NK-92 treated with Interleukin-12 subunit alpha and Interleukin-12 subunit beta, amount 100 ng/mL, for 24 hours (cell line): ENCODE measurements around the gene ISY1.
"Not testable (repeated sequence)": the region's sequence is repeated elsewhere in the genome, so short reads cannot be mapped to it uniquely, and the experiment has no call there.

ENCODE experiments used
- DNase-seq: peaks from one replicate; lab custom pipeline; 2025; lab: John Stamatoyannopoulos, UW

ISY1 gene

GRCh38 chr3:129120254-129121004 is 40.4 kb downstream of the ISY1 start:
- peak; percentile 89 for DNase-seq

DNA sequence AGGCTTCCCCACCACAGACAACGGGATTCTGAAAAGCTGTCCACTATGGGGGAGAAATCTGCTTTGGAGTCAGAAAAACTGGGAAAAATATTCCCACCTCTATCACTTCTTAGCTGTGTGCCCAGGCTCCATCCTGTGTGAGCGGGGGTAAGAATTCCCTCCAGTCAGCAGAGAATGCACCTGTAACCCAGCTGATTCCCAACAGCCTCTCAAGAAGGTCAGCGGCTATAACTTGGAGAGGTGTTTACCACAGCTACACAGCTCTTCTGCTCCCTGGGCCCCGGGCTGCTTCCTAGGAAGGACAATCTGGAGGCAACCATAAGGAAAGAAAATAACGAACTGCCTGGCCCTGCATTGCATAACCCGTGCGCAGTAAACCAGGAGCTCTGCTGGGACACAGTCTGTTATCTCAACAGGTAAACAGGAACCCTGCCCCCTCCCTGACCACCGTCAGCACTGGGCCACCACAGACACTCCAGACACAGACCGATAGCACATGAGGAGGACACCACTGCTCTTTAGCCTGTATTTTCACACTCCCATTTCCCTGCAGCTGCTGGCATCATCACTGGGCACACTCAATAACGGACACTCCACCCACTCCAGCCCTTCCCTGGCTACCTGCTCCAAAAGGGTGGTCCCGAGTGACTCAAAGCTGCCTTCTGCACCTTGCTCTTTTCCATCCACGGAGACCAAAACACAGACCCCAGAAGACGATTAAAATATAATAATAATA is 41.3 kb downstream of the ISY1 start:
- DNase-seq, result peak; percentile 32

GRCh38 chr3:129118745-129119144 is 42.1 kb downstream of the ISY1 start:
- DNase-seq, result no peak

- no peak for DNase-seq
Observed at GRCh38 chr3:129117134-129117533, 43.7 kb downstream of the ISY1 start.

DNA sequence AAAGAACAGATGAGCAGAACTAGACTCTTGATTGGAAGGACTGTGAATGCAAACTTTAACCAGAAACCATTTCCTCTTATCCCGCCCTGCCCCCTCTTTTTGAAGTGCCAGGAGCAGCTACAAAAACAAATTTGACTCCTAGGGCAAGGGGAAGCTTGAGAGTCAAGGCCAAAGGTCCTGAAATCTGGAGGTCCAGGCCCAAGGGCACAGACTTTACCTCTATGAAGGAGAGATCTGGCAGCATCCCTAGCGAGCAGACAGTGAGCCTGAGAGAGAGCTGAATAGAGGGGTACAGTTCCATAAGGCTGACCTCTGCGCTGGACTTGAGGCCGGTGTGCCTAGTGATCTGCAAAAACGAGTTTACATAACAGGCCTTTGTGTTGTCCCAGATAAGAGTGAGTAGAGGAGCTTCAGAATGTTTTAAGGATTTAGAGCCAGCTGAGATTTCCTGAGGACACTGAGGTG is 44.3 kb downstream of the ISY1 start:
- DNase-seq, result no peak

DNA sequence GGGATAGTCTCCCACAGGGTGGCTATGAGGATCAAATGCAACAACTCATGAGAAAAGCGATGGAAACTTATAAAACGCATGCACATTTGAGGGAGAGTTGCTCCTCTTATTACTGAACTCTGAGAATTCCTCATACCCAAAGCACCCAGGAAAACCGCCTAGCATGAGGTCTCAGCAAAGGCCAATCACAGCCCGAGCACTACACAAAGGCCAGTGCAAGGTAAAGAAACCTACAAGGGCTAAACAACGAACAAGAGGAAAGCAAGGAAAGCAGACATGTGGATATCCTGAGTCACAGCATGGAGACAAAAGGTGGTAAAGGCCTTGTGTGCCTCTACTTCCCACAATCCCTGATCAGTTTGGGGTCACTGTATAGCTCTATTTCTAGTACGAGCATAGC is 46.4 kb downstream of the ISY1 start:
- DNase-seq, result no peak

- DNase-seq, result peak; percentile 67
Observed at GRCh38 chr3:129112308-129113052, 48.4 kb downstream of the ISY1 start.

DNA sequence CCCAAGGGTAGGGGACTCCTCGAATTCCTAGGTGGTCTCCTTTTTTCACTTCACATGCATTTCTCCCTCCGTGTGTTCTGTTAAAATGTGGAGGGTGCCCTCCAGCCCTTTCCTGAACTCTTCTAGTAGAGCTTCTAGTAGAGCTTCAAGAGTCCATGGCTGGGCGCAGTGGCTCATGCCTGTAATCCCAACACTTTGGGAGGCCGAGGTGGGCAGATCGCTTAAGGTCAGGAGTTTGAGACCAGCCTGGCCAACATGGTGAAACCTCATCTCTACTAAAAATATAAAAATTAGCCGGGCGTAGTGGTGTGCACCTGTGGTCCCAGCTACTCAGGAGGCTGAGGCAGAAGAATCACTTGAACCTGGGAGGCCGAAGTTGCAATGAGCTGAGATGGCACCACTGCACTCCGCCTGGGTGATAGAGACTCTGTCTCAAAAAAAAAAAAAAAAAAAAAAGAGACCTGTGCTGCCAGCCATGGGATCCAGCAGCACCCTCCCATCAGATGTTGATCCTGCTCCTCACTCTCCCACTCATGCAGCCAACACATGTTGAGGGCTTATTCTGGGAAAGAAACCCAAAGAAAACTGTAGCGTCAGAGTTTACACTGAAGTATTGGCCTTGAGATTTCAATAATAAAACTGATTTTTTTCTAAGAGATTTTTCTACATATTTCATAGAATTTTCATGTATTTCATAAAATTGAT is 49.6 kb downstream of the ISY1 start:
- DNase-seq, result not testable (repeated sequence)

GRCh38 chr3:129107793-129108192 is 53.1 kb downstream of the ISY1 start:
- no peak for DNase-seq

DNA sequence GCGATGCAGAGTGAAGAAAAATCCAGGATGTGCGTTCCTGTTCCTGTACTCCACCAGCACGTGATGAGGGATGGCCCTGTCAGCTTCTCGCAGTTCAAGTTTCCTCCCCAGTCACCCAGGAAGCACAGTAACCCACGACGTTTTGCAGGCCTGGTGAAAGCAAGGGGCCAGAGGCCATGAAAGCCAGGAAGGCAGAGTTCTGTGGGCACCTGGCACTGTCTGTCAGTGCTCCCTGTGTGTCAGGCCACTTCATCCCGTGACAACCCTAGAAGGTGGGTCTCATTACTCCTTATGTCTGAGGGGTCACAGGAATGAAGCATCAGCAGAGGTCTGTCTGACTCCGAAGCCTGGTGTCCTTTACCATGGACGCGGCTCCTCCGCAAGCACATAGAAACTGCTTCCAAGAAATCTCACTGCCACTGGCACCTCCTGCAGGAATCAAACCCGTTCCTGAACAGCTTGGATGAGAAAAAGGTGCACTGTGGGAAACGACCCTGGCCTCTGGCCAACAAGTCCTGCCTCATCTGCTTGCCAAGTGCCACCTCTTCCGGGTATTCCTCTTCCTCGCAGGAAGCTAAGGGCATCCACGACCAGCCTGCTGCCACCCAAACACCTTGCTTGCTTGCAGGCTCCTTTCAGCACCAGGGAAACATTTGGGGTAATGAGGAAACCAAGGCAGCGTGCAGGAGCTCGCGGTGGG is 53.8 kb downstream of the ISY1 start:
- no peak for DNase-seq

GRCh38 chr3:129106320-129106719 is 54.5 kb downstream of the ISY1 start:
- no peak for DNase-seq

DNA sequence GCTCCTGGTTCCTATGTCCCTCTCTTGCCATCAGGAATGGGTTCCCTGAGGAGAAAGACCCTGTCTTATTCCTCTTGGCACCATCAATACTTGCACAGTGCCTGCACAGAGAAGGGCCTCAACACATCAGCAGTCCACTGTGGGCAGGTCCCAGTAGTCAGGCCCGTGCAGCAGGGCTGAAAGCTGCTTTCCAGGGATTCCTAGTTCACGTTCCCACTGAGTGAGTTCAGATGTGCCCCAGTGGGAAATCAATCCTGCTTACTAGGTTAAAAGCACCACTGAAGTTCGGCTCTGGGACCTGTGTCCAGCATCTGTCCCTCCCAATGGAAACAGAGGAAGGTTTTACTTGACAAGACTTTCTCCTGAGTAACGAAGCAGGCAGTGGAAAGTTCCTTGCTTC is 55.0 kb downstream of the ISY1 start:
- DNase-seq, result no peak

DNA sequence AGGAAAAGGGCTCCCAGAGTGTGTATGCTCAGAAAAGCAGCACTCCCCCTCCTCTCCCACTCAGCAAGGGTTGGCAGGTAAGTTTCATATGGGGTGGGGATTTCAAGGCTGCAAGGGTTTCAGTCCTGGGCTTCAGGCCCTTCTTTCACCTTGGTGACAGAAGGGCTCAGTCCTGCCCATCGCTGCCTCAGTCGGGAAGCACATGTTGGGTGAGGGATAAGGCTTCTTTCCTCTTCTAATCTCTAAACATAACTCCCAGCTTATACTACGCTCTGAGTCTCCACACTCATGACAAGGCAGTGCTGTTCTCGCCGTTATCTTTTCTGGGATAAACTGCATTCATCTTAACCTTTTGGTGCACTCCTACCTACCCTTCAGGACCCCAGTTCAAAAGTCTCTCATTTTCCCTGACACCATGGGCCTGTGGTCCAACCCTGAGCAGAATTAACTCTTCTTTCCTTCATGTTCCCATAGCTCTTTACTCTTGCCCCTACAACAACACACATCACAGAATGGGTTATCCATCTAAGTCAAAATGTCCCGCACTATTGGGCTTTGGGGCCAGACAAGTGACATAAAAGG is 56.3 kb downstream of the ISY1 start:
- no peak for DNase-seq

- no peak for DNase-seq
Observed at GRCh38 chr3:129104051-129104450, 56.8 kb downstream of the ISY1 start.

GRCh38 chr3:129103296-129103695 is 57.6 kb downstream of the ISY1 start:
- no peak for DNase-seq

GRCh38 chr3:129101370-129102138 is 59.3 kb downstream of the ISY1 start:
- no peak for DNase-seq

DNA sequence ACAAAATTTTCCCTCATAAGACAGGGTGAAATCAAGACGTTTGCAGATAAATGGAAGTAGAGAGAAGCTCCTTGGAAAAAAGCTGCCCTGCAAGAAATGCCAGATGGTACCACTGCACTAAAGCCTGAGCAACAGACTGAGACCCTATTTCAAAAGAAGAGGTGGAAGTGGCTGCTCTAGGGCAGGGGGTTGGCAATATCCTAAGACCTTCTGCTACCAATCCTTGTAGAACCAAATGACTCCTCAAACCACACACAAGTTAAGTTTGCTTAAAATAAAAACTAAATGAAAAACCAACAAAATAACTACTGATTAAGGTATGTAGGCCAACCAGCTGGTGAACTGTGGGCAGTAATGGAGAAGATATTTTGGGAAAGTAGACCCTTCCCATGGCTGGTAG is 60.6 kb downstream of the ISY1 start:
- no peak for DNase-seq

DNA sequence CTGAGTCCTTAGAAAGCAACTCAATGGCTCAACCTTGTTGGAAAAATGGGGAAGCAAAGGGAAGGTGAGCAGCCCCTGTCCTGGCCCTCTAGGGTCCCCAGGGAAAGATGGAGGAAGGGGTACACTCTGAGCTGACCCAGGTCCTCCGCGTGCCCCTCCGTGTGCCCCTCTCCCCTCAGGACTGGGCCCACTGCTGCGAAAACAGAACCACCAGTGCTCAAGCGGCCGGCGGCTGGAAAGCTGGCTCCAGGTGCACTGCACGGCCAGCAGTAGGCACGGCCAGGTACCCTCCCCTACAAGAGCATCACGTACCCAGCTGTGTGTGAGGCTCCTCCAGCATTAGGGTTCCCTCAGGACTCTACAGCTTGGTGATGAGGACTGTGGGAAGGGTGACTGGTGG is 65.6 kb downstream of the ISY1 start:
- DNase-seq, result no peak

GRCh38 chr3:129088312-129088711 is 72.6 kb downstream of the ISY1 start:
- not testable (repeated sequence) for DNase-seq

GRCh38 chr3:129087904-129088303 is 73.0 kb downstream of the ISY1 start:
- not testable (repeated sequence) for DNase-seq
